Measurements from ENCODE around the gene CFAP299.

The CFAP299 gene

DNA sequence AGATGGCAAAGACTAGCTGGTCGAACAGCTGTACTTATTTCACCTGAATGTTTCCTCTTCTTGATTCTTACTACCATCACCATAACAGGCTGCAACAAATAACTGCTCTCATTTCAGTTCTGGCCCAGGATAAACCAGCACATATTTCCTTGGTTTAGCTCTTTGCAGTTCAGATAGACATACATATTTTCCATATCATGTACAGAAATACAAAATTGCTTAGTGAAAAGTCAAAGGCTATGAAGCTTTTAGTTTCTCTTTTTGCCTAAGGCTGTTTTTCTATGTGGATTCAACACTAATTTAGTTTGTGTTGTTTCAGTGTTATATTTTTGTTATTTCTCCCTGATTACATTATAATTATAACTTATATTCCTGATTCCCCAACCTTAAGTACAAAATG lies 591.4 kb downstream of the CFAP299 start:
- no peaks in the 10 kb centered on the region for H3K27me3 ChIP-seq (ENCODE audit: insufficient read depth, insufficient read length)
- no peak overlapping the region for H3K4me3 ChIP-seq (ENCODE audit: insufficient read length, low read depth)
- DNase-seq (ENCODE audit: low read depth, low spot score): no peak
- no peaks in the 10 kb centered on the region for H3K36me3 ChIP-seq (ENCODE audit: insufficient read depth, insufficient read length, low read length)
- H3K9me3 ChIP-seq (ENCODE audit: insufficient read depth, low read length): no peaks in the 10 kb centered on the region
- no peaks in the 10 kb centered on the region for H3K4me1 ChIP-seq (ENCODE audit: insufficient read depth, insufficient read length)
- H3K9ac ChIP-seq (ENCODE audit: insufficient read length, low read depth): no peak overlapping the region
- TF ChIP-seq ZNF274 (IDR thresholded peaks at IDR 0.05; ENCODE audit: low read depth, low read length): no peak
- no peak for TF ChIP-seq SUZ12 (IDR thresholded peaks at IDR 0.05; ENCODE audit: extremely low read depth, insufficient read depth, insufficient read length)
- no peak for TF ChIP-seq YY1 (IDR thresholded peaks at IDR 0.05; ENCODE audit: insufficient read depth, insufficient read length)

DNA sequence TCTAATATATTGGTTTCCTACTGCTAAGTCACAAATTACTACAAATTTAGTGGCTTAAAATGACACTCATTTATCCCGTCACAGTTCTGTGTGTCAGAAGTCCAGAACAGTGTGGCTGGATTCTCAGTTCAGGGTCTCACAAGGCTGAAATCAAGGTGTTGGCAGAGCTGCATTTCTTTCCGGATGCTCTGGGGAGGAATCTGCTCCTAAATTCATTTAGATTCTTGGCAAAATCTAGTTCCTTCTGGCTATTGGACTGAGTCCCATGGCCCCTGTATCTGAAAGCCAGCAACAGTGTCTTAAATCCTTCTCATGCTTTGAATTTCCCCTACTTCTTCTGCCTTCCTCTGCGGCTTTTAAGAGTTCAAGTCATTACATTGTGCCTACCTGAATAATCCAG lies 591.9 kb downstream of the CFAP299 start:
- TF ChIP-seq SUZ12 (IDR thresholded peaks at IDR 0.05; ENCODE audit: extremely low read depth, insufficient read depth, insufficient read length) (no peak), ZNF274 (IDR thresholded peaks at IDR 0.05; ENCODE audit: low read depth, low read length) (no peak), YY1 (IDR thresholded peaks at IDR 0.05; ENCODE audit: insufficient read depth, insufficient read length) (no peak)
- Histone ChIP-seq H3K9me3 (ENCODE audit: insufficient read depth, low read length) (no peaks in the 10 kb centered on the region), H3K36me3 (ENCODE audit: insufficient read depth, insufficient read length, low read length) (no peaks in the 10 kb centered on the region), H3K27me3 (ENCODE audit: insufficient read depth, insufficient read length) (no peaks in the 10 kb centered on the region), H3K4me1 (ENCODE audit: insufficient read depth, insufficient read length) (no peaks in the 10 kb centered on the region), H3K4me3 (ENCODE audit: insufficient read length, low read depth) (no peak overlapping the region), H3K9ac (ENCODE audit: insufficient read length, low read depth) (no peak overlapping the region)
- DNase-seq (ENCODE audit: low read depth, low spot score): no peak

- Histone ChIP-seq H3K9ac (ENCODE audit: insufficient read length, low read depth) (no peak overlapping the region), H3K4me3 (ENCODE audit: insufficient read length, low read depth) (no peak overlapping the region), H3K27me3 (ENCODE audit: insufficient read depth, insufficient read length) (no peaks in the 10 kb centered on the region), H3K4me1 (ENCODE audit: insufficient read depth, insufficient read length) (no peaks in the 10 kb centered on the region), H3K36me3 (ENCODE audit: insufficient read depth, insufficient read length, low read length) (no peaks in the 10 kb centered on the region), H3K9me3 (ENCODE audit: insufficient read depth, low read length) (no peaks in the 10 kb centered on the region)
- no peak for DNase-seq (ENCODE audit: low read depth, low spot score)
- no peak for TF ChIP-seq SUZ12 (IDR thresholded peaks at IDR 0.05; ENCODE audit: extremely low read depth, insufficient read depth, insufficient read length)
- no peak for TF ChIP-seq YY1 (IDR thresholded peaks at IDR 0.05; ENCODE audit: insufficient read depth, insufficient read length)
- no peak for TF ChIP-seq ZNF274 (IDR thresholded peaks at IDR 0.05; ENCODE audit: low read depth, low read length)
These were observed 596.1 kb downstream of the CFAP299 start for GRCh38 chr4:80931631-80932081.

- H3K36me3 ChIP-seq (ENCODE audit: insufficient read depth, insufficient read length, low read length): no peaks in the 10 kb centered on the region
- DNase-seq (ENCODE audit: low read depth, low spot score): no peak
- TF ChIP-seq ZNF274 (IDR thresholded peaks at IDR 0.05; ENCODE audit: low read depth, low read length): no peak
- TF ChIP-seq YY1 (IDR thresholded peaks at IDR 0.05; ENCODE audit: insufficient read depth, insufficient read length): no peak
- TF ChIP-seq SUZ12 (IDR thresholded peaks at IDR 0.05; ENCODE audit: extremely low read depth, insufficient read depth, insufficient read length): no peak
- H3K9ac ChIP-seq (ENCODE audit: insufficient read length, low read depth): no peak overlapping the region
- H3K4me1 ChIP-seq (ENCODE audit: insufficient read depth, insufficient read length): no peaks in the 10 kb centered on the region
- H3K4me3 ChIP-seq (ENCODE audit: insufficient read length, low read depth): no peak overlapping the region
- H3K27me3 ChIP-seq (ENCODE audit: insufficient read depth, insufficient read length): no peaks in the 10 kb centered on the region
- no peaks in the 10 kb centered on the region for H3K9me3 ChIP-seq (ENCODE audit: insufficient read depth, low read length)
These were observed 612.6 kb downstream of the CFAP299 start for GRCh38 chr4:80948141-80948540.

- Histone ChIP-seq H3K4me3 (ENCODE audit: insufficient read length, low read depth) (no peak overlapping the region), H3K4me1 (ENCODE audit: insufficient read depth, insufficient read length) (no peaks in the 10 kb centered on the region), H3K9me3 (ENCODE audit: insufficient read depth, low read length) (no peaks in the 10 kb centered on the region), H3K9ac (ENCODE audit: insufficient read length, low read depth) (no peak overlapping the region), H3K36me3 (ENCODE audit: insufficient read depth, insufficient read length, low read length) (no peaks in the 10 kb centered on the region), H3K27me3 (ENCODE audit: insufficient read depth, insufficient read length) (no peaks in the 10 kb centered on the region)
- TF ChIP-seq YY1 (IDR thresholded peaks at IDR 0.05; ENCODE audit: insufficient read depth, insufficient read length) (no peak), SUZ12 (IDR thresholded peaks at IDR 0.05; ENCODE audit: extremely low read depth, insufficient read depth, insufficient read length) (no peak), ZNF274 (IDR thresholded peaks at IDR 0.05; ENCODE audit: low read depth, low read length) (no peak)
- DNase-seq (ENCODE audit: low read depth, low spot score): no peak
These were observed 613.5 kb downstream of the CFAP299 start for GRCh38 chr4:80948995-80949394.

- H3K36me3 ChIP-seq (ENCODE audit: insufficient read depth, insufficient read length, low read length): no peaks in the 10 kb centered on the region
- DNase-seq (ENCODE audit: low read depth, low spot score): no peak
- H3K9me3 ChIP-seq (ENCODE audit: insufficient read depth, low read length): no peaks in the 10 kb centered on the region
- TF ChIP-seq YY1 (IDR thresholded peaks at IDR 0.05; ENCODE audit: insufficient read depth, insufficient read length) (no peak), SUZ12 (IDR thresholded peaks at IDR 0.05; ENCODE audit: extremely low read depth, insufficient read depth, insufficient read length) (no peak), ZNF274 (IDR thresholded peaks at IDR 0.05; ENCODE audit: low read depth, low read length) (no peak)
- H3K4me3 ChIP-seq (ENCODE audit: insufficient read length, low read depth): no peak overlapping the region
- H3K9ac ChIP-seq (ENCODE audit: insufficient read length, low read depth): no peak overlapping the region
- no peaks in the 10 kb centered on the region for H3K4me1 ChIP-seq (ENCODE audit: insufficient read depth, insufficient read length)
- H3K27me3 ChIP-seq (ENCODE audit: insufficient read depth, insufficient read length): no peaks in the 10 kb centered on the region
These were observed 620.9 kb downstream of the CFAP299 start for GRCh38 chr4:80956421-80956820.

- Histone ChIP-seq H3K4me1 (ENCODE audit: insufficient read depth, insufficient read length) (no peaks in the 10 kb centered on the region), H3K9me3 (ENCODE audit: insufficient read depth, low read length) (no peaks in the 10 kb centered on the region), H3K9ac (ENCODE audit: insufficient read length, low read depth) (no peak overlapping the region), H3K36me3 (ENCODE audit: insufficient read depth, insufficient read length, low read length) (no peaks in the 10 kb centered on the region), H3K27me3 (ENCODE audit: insufficient read depth, insufficient read length) (no peaks in the 10 kb centered on the region), H3K4me3 (ENCODE audit: insufficient read length, low read depth) (no peak overlapping the region)
- TF ChIP-seq ZNF274 (IDR thresholded peaks at IDR 0.05; ENCODE audit: low read depth, low read length) (no peak), SUZ12 (IDR thresholded peaks at IDR 0.05; ENCODE audit: extremely low read depth, insufficient read depth, insufficient read length) (no peak), YY1 (IDR thresholded peaks at IDR 0.05; ENCODE audit: insufficient read depth, insufficient read length) (no peak)
- no peak for DNase-seq (ENCODE audit: low read depth, low spot score)
These were observed 627.5 kb downstream of the CFAP299 start for GRCh38 chr4:80963051-80963450.
